Neural progenitor cell (in vitro differentiated cells): ENCODE results near the gene PACRGL. TPM values are rescaled to one million over a fixed set of nuclear protein-coding genes. Genes with fewer than 3 reads are reported as not detected.

Source experiments
- DNase-seq: peaks from one replicate; pipeline ENCODE4 v3.0.0-alpha.2; 2016; ENCODE audit warnings: low spot score
- H2AFZ ChIP-seq: fragments of 200-600 bp; sonication (generic); replicated peaks from 2 replicates; pipeline ENCODE4 v1.6.1; 2016; ENCODE audit warnings: antibody characterized with exemption
- H3F3A ChIP-seq: fragments of 200-600 bp; sonication (generic); 2 replicates; pipeline ENCODE4 v1.6.1; 2016; ENCODE audit warnings: antibody characterized with exemption, low read depth
- H3K27ac ChIP-seq: fragments of 200-600 bp; sonication (generic); 2 replicates; pipeline ENCODE4 v1.5.1; 2016; ENCODE audit warnings: mild to moderate bottlenecking
- H3K27me3 ChIP-seq: fragments of 200-600 bp; sonication (generic); 2 replicates; pipeline ENCODE4 v1.6.1; 2016; ENCODE audit warnings: mild to moderate bottlenecking, moderate library complexity
- H3K36me3 ChIP-seq: fragments of 200-600 bp; sonication (generic); 2 replicates; pipeline ENCODE4 v1.5.1; 2016
- H3K4me1 ChIP-seq: fragments of 200-600 bp; sonication (generic); 2 replicates; pipeline ENCODE4 v1.6.1; 2016; ENCODE audit warnings: mixed run types
- H3K4me2 ChIP-seq: fragments of 200-600 bp; sonication (generic); 2 replicates; pipeline ENCODE4 v1.6.1; 2016
- H3K4me3 ChIP-seq: fragments of 200-600 bp; sonication (generic); 2 replicates; pipeline ENCODE4 v1.5.1; 2016
- H3K79me2 ChIP-seq: fragments of 200-600 bp; sonication (generic); 2 replicates; pipeline ENCODE4 v1.6.1; 2016; ENCODE audit warnings: low read depth
- H3K9ac ChIP-seq: fragments of 200-600 bp; sonication (generic); 2 replicates; pipeline ENCODE4 v1.6.1; 2016
- H3K9me3 ChIP-seq: fragments of 200-600 bp; sonication (generic); 2 replicates; pipeline ENCODE4 v1.5.1; 2016; ENCODE audit warnings: low read depth
- H4K20me1 ChIP-seq: fragments of 200-600 bp; sonication (generic); 2 replicates; pipeline ENCODE4 v1.6.1; 2016; ENCODE audit warnings: low read depth
- H3K27ac Mint-ChIP-seq: 3 replicates; pipeline ENCODE4 v1.8.0; 2021; ENCODE audit warnings: mixed read lengths
- H3K27me3 Mint-ChIP-seq: 2 replicates; pipeline ENCODE4 v1.8.0; 2022; ENCODE audit warnings: low read depth, mild to moderate bottlenecking, inconsistent platforms, moderate library complexity, mixed read lengths; ENCODE audit not compliant: insufficient read depth
- H3K36me3 Mint-ChIP-seq: 3 replicates; pipeline ENCODE4 v1.8.0; 2021; ENCODE audit warnings: mixed read lengths
- H3K4me1 Mint-ChIP-seq: 3 replicates; pipeline ENCODE4 v1.8.0; 2021; ENCODE audit warnings: mixed read lengths
- H3K4me3 Mint-ChIP-seq: 3 replicates; pipeline ENCODE4 v1.8.0; 2021; ENCODE audit warnings: mild to moderate bottlenecking, moderate library complexity, mixed read lengths
- H3K9me3 Mint-ChIP-seq: 3 replicates; pipeline ENCODE4 v1.8.0; 2020; ENCODE audit warnings: mixed read lengths
- CTCF ChIP-seq: fragments of 200-600 bp; sonication (generic); IDR thresholded peaks from 2 replicates; pipeline ENCODE4 v1.5.1; 2017; ENCODE audit warnings: antibody characterized with exemption, mild to moderate bottlenecking
- EZH2 ChIP-seq: fragments of 200-600 bp; sonication (generic); IDR thresholded peaks from 2 replicates; pipeline ENCODE4 v1.6.1; 2017; ENCODE audit warnings: antibody characterized with exemption, mild to moderate bottlenecking, moderate library complexity
- EZH2phosphoT487 ChIP-seq: fragments of 200-600 bp; sonication (generic); IDR thresholded peaks from 2 replicates; pipeline ENCODE4 v1.6.1; 2017; ENCODE audit warnings: antibody characterized with exemption
- total RNA-seq: library from RNA; depleted of rRNA; stranded (reverse); fragments of >200 nt; gene quantifications from 2 replicates; pipeline ENCODE4 v1.2.3, GENCODE V29; 2015; ENCODE audit warnings: low replicate concordance

PACRGL gene
- total RNA-seq, 1 donor from 2014 or later, result 27.0 TPM

DNA sequence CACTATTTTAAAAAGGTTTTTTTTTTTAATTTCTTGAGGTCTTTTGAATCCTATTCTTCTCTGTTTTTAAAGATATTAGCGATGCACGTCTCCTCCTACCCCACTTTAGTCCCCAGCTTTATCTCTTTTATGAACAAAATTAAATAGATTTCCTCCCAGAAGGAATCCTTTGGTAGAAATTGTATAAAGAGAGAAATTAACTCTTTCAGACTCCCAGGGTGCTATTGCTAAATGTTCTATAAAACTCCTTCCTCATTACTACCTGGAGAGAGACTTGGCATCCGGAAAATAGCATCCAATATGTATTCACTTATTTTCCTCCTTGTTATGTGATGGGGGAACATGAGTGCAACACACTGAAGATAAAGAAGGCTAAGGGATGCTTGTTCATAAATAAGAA is 16.5 kb upstream of the PACRGL start:
- H3K4me3 Mint-ChIP-seq, result no peak overlapping the region
- Histone ChIP-seq H3K27me3 (no peaks in the 10 kb centered on the region), H2AFZ (no peak overlapping the region), H3K36me3 (no peaks in the 10 kb centered on the region), H3K27ac (no peak overlapping the region), H3K79me2 (no peaks in the 10 kb centered on the region), H3K4me1 (no peaks in the 10 kb centered on the region), H3K9me3 (no peaks in the 10 kb centered on the region), H3K4me3 (no peak overlapping the region), H3F3A (no peaks in the 10 kb centered on the region), H3K4me2 (no peak overlapping the region), H3K9ac (no peak overlapping the region), H4K20me1 (no peaks in the 10 kb centered on the region)
- DNase-seq, result no peak
- H3K9me3 Mint-ChIP-seq, result no peaks in the 10 kb centered on the region
- no peak overlapping the region for H3K27ac Mint-ChIP-seq
- H3K4me1 Mint-ChIP-seq, result no peaks in the 10 kb centered on the region
- H3K36me3 Mint-ChIP-seq, result no peaks in the 10 kb centered on the region
- TF ChIP-seq CTCF, result no peak
- no peak for TF ChIP-seq EZH2
- TF ChIP-seq EZH2phosphoT487, result no peak
- H3K27me3 Mint-ChIP-seq, result no peaks in the 10 kb centered on the region

- no peaks in the 10 kb centered on the region for H3K36me3 ChIP-seq
- H3K27ac ChIP-seq, result no peak overlapping the region
- no peaks in the 10 kb centered on the region for H3K9me3 Mint-ChIP-seq
- peak; percentile 35 for DNase-seq
- no peaks in the 10 kb centered on the region for H3F3A ChIP-seq
- no peaks in the 10 kb centered on the region for H3K27me3 ChIP-seq
- H3K4me1 ChIP-seq, result no peaks in the 10 kb centered on the region
- H3K27ac Mint-ChIP-seq, result no peak overlapping the region
- no peak overlapping the region for H3K9ac ChIP-seq
- peaks cover 2% of the 10 kb centered on the region for H3K4me1 Mint-ChIP-seq
- H3K4me3 ChIP-seq, result no peak overlapping the region
- peak overlapping the region; percentile 39 for H2AFZ ChIP-seq
- no peaks in the 10 kb centered on the region for H3K27me3 Mint-ChIP-seq
- no peaks in the 10 kb centered on the region for H3K79me2 ChIP-seq
- H3K4me2 ChIP-seq, result no peak overlapping the region
- TF ChIP-seq CTCF, result peak; percentile 83
- no peak for TF ChIP-seq EZH2
- TF ChIP-seq EZH2phosphoT487, result no peak
- no peaks in the 10 kb centered on the region for H3K36me3 Mint-ChIP-seq
- H3K4me3 Mint-ChIP-seq, result no peak overlapping the region
- H4K20me1 ChIP-seq, result no peaks in the 10 kb centered on the region
- no peaks in the 10 kb centered on the region for H3K9me3 ChIP-seq
These were observed 15.2 kb upstream of the PACRGL start for GRCh38 chr4:20684852-20685763.

DNA sequence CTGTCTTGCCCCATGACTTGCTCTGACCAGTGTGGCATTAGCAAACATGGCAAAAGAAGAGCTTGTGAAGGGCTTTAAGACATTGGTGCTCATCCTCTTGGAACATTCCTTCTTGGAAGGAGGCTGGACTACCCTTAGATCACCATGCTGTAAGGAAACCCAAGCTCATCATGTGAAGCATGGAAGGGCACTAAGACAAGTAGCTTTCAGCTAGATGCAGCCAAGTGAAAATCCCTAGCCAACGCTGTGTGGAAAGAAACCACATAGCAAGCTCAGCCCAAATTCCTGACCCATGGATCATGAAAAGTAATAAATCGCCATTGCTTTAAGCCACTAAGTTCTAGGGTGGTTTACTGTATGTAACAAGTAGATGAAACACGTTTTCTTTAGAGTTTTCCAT is 12.4 kb upstream of the PACRGL start:
- no peak overlapping the region for H2AFZ ChIP-seq
- no peaks in the 10 kb centered on the region for H3K79me2 ChIP-seq
- no peaks in the 10 kb centered on the region for H3K27me3 ChIP-seq
- H3F3A ChIP-seq, result no peaks in the 10 kb centered on the region
- H3K9me3 ChIP-seq, result no peaks in the 10 kb centered on the region
- H3K4me1 ChIP-seq, result no peaks in the 10 kb centered on the region
- Mint-ChIP-seq H3K9me3 (no peaks in the 10 kb centered on the region), H3K4me3 (no peak overlapping the region), H3K27ac (no peak overlapping the region), H3K27me3 (no peaks in the 10 kb centered on the region), H3K36me3 (no peaks in the 10 kb centered on the region), H3K4me1 (peaks cover 2% of the 10 kb centered on the region)
- no peak overlapping the region for H3K9ac ChIP-seq
- H3K27ac ChIP-seq, result no peak overlapping the region
- H3K4me3 ChIP-seq, result no peak overlapping the region
- no peak for DNase-seq
- H3K36me3 ChIP-seq, result no peaks in the 10 kb centered on the region
- no peak overlapping the region for H3K4me2 ChIP-seq
- TF ChIP-seq CTCF (no peak), EZH2 (no peak), EZH2phosphoT487 (no peak)
- H4K20me1 ChIP-seq, result no peaks in the 10 kb centered on the region
